Stomach (tissue), 19 donors: ENCODE measurements around the gene DHX36. TPM values are rescaled to one million over a fixed set of nuclear protein-coding genes. Genes with fewer than 3 reads are reported as not detected.
A peak's percentile ranks its signal among the peaks of the same experiment; 100 is the strongest.

ENCODE experiments used
- DNase-seq, 2 donors: peaks; one replicate each; pipeline versions ENCODE4 v3.0.0 to v3.0.0-alpha.2; 2013 to 2019
- H3K27ac ChIP-seq, 5 donors: fragments of 200-600 bp in 4 of 5; sonication (generic) in 4 of 5; one replicate each; pipeline ENCODE4 v1.5.1; 2013 to 2019; ENCODE audit warnings: mild to moderate bottlenecking in 1 of 5, moderate library complexity in 1 of 5
- H3K27me3 ChIP-seq, 3 donors: fragments of 200-600 bp; sonication (generic); one replicate each; pipeline ENCODE4 v1.5.1; 2017 to 2019; ENCODE audit warnings: mixed run types in 1 of 3
- H3K36me3 ChIP-seq, 4 donors: fragments of 200-600 bp; sonication (generic); 1 replicate in 3 of 4; 2 replicates in 1 of 4; pipeline ENCODE4 v1.5.1; 2016 to 2019
- H3K4me1 ChIP-seq, 4 donors: fragments of 200-600 bp; sonication (generic); one replicate each; pipeline ENCODE4 v1.5.1; 2016 to 2019
- H3K4me3 ChIP-seq, 4 donors: fragments of 200-600 bp; sonication (generic) in 3 of 4; one replicate each; pipeline ENCODE4 v1.5.1; 2016 to 2019; ENCODE audit warnings: mild to moderate bottlenecking in 1 of 4
- H3K9me3 ChIP-seq, 4 donors: fragments of 200-600 bp; sonication (generic); one replicate each; pipeline ENCODE4 v1.5.1; 2016 to 2019
- CTCF ChIP-seq, 7 experiments: fragments of 450-650 bp in 4 of 7; fragments of 200-600 bp in 3 of 7; sonication (generic) in 3 of 7; IDR thresholded peaks; one replicate each; pipeline ENCODE4 v1.5.1; 2016 to 2019; ENCODE audit warnings: antibody characterized with exemption in 7 of 7, control low read depth in 2 of 7, mild to moderate bottlenecking in 1 of 7
- EP300 ChIP-seq: sonication (generic); formaldehyde crosslinking; IDR thresholded peaks from one replicate; pipeline ENCODE4 v1.6.1; 2017; ENCODE audit warnings: antibody characterized with exemption
- POLR2A ChIP-seq, 4 donors: fragments of 450-650 bp; IDR thresholded peaks; one replicate each; pipeline ENCODE4 v1.6.1; 2016; ENCODE audit warnings: antibody characterized with exemption in 4 of 4, control low read depth in 2 of 4, mild to moderate bottlenecking in 1 of 4, moderate library complexity in 1 of 4
- POLR2AphosphoS5 ChIP-seq, 3 donors: sonication (generic); formaldehyde crosslinking; IDR thresholded peaks; one replicate each; pipeline ENCODE4 v1.6.1; 2016; ENCODE audit warnings: antibody characterized with exemption in 3 of 3
- WGBS, 5 donors: extraction: QIAGEN DNeasy Blood & Tissue Kit in 3 of 5; methylation state at CpG; one replicate each; pipeline versions ENCODE4 v1.1.5 to v1.1.7; 2013 to 2018; 5-methylcytosine and 5-hydroxymethylcytosine counted together
- intact Hi-C: fragments of 100-400 bp; cut with DNase I; formaldehyde crosslinking; loops from one replicate; pipeline ENCODE4 v1.15.1; 2023; ENCODE audit warnings: low total_unique reads
- long read RNA-seq, 10 donors: transcript quantifications; one replicate each; lab custom pipeline, GENCODE V29; 2026
- polyA plus RNA-seq, 3 donors: library from polyadenylated mRNA; stranded (reverse); fragments of 200-250 nt; gene quantifications; one replicate each; pipeline ENCODE4 v1.2.3, GENCODE V29; 2013
- total RNA-seq, 5 donors: library from RNA; depleted of rRNA; stranded (reverse); fragments of >200 nt; gene quantifications; one replicate each; pipeline versions ENCODE4 v1.1.0 to v1.2.3, GENCODE V29; 2014 to 2016
- donor health status: healthy with polysubstance abuse.
- donor health status: Bipolar disorder and iron deficiency.
- donor health status: healthy.

Gene DHX36
- total RNA-seq (100 to 1,000 TPM in 1 of 5 donors, 10 to 100 TPM in 3, 1 to 10 TPM in 1; 4.6 to 138 (median 61.9) TPM), polyA plus RNA-seq (10 to 100 TPM; 16.4 to 30.1 (median 22.9) TPM)
- long read RNA-seq, donor 1, partial matches to known transcripts, result 6 of 13 reads
- long read RNA-seq, donor 1, other reads (novel, unspliced or antisense), result 0 of 13 reads
- long read RNA-seq, donor 2, full-length matches to known transcripts, result 8 of 21 reads
- long read RNA-seq, donor 2, partial matches to known transcripts, result 13 of 21 reads
- long read RNA-seq, donor 2, other reads (novel, unspliced or antisense), result 0 of 21 reads
- long read RNA-seq, donor 3, transcript DHX36-211 (3 exons, 833 nt), result major isoform, 6 of 14 reads
- long read RNA-seq, donor 3, partial matches to known transcripts, result 5 of 14 reads
- long read RNA-seq, donor 3, other reads (novel, unspliced or antisense), result 0 of 14 reads
- long read RNA-seq, donor 4, partial matches to known transcripts, result 0 of 2 reads
- long read RNA-seq, donor 4, other reads (novel, unspliced or antisense), result 0 of 2 reads
- long read RNA-seq, donor 5, transcript DHX36-211 (3 exons, 833 nt), result major isoform, 8 of 19 reads
- long read RNA-seq, donor 5, partial matches to known transcripts, result 9 of 19 reads
- long read RNA-seq, donor 5, other reads (novel, unspliced or antisense), result 0 of 19 reads
- long read RNA-seq, donor 6, result 0 reads
- long read RNA-seq, donor 7, transcript DHX36-211 (3 exons, 833 nt), result major isoform, 9 of 11 reads
- long read RNA-seq, donor 7, partial matches to known transcripts, result 0 of 11 reads
- long read RNA-seq, donor 7, other reads (novel, unspliced or antisense), result 0 of 11 reads
- long read RNA-seq, donor 8, transcript DHX36-211 (3 exons, 833 nt), result major isoform, 5 of 16 reads
- long read RNA-seq, donor 8, partial matches to known transcripts, result 8 of 16 reads
- long read RNA-seq, donor 8, other reads (novel, unspliced or antisense), result 0 of 16 reads
- long read RNA-seq, donor 9, transcript DHX36-211 (3 exons, 833 nt), result major isoform, 9 of 18 reads
- long read RNA-seq, donor 9, partial matches to known transcripts, result 6 of 18 reads
- long read RNA-seq, donor 9, other reads (novel, unspliced or antisense), result 0 of 18 reads
- long read RNA-seq, donor 10, partial matches to known transcripts, result 0 of 2 reads
- long read RNA-seq, donor 10, other reads (novel, unspliced or antisense), result 0 of 2 reads

- peak within 1 kb of the TSS; percentile 92 to 95 (median 93) for H3K27ac ChIP-seq
- peaks cover 18 to 50% (median 36%) of the 10 kb centered on the region in 4 donors for H3K4me1 ChIP-seq
- no peaks in the 10 kb centered on the region for H3K9me3 ChIP-seq
- 0% methylated on average over 42 to 45 of the region's 45 CpGs for WGBS, 5 donors
- peak; percentile 89 to 98 for DNase-seq
- H3K36me3 ChIP-seq, result no peaks in the 10 kb centered on the region
- H3K27me3 ChIP-seq, result no peaks in the 10 kb centered on the region
- H3K4me3 ChIP-seq, result peak within 1 kb of the TSS; percentile 71 to 85 (median 80)
- intact Hi-C loops, result no loop called here
- peak; percentile 47 for TF ChIP-seq EP300
- no peak for TF ChIP-seq CTCF (IDR thresholded peaks at IDR 0.05)
- peak; percentile 71 to 95 (median 88) for TF ChIP-seq POLR2AphosphoS5 (IDR thresholded peaks at IDR 0.05)
Measured at GRCh38 chr3:154323891-154324738, at the start of gene DHX36. DHX36 (minus strand) TSS chr3:154324487; CDS start chr3:154324416, 71 bp downstream.

GRCh38 chr3:154367221-154367620 is 42.9 kb upstream of the DHX36 start:
- H3K4me3 ChIP-seq, result no peak overlapping the region
- no peak overlapping the region for H3K27ac ChIP-seq
- TF ChIP-seq POLR2A (IDR thresholded peaks at IDR 0.05), result no peak
- TF ChIP-seq EP300, result no peak
- TF ChIP-seq CTCF (IDR thresholded peaks at IDR 0.05), result no peak
- H3K36me3 ChIP-seq, result no peaks in the 10 kb centered on the region
- intact Hi-C loops, result no loop called here
- 8 to 20% (median 12%) methylated on average over 3 of the region's 3 CpGs for WGBS, 5 donors
- H3K4me1 ChIP-seq, result no peaks in the 10 kb centered on the region
- no peak for DNase-seq
- peaks cover 0 to 13% (median 7%) of the 10 kb centered on the region in 4 donors for H3K9me3 ChIP-seq
- no peaks in the 10 kb centered on the region for H3K27me3 ChIP-seq

GRCh38 chr3:154364849-154365248 is 40.6 kb upstream of the DHX36 start:
- no peaks in the 10 kb centered on the region for H3K27me3 ChIP-seq

More at GRCh38 chr3:154364849-154365248, 40.6 kb upstream of the DHX36 start:
- Histone ChIP-seq H3K9me3 (peaks cover 0 to 13% (median 7%) of the 10 kb centered on the region in 4 donors), H3K27ac (no peak overlapping the region), H3K4me3 (no peak overlapping the region), H3K36me3 (no peaks in the 10 kb centered on the region), H3K4me1 (no peaks in the 10 kb centered on the region)
- intact Hi-C loops, result no loop called here
- DNase-seq, result peak in 1 of 2 donors; percentile 3
- TF ChIP-seq POLR2A (IDR thresholded peaks at IDR 0.05) (no peak), EP300 (no peak), POLR2AphosphoS5 (IDR thresholded peaks at IDR 0.05) (no peak), CTCF (IDR thresholded peaks at IDR 0.05) (no peak)
